OCI-LY1 (cell line): Measurements from ENCODE around the gene SLC6A4.

ENCODE experiments used
- H2AFZ ChIP-seq: fragments of 200-600 bp; sonication (generic), shearing (Covaris generic); 2 replicates; pipeline ENCODE4 v1.6.0; 2014; ENCODE audit warnings: antibody characterized with exemption, mild to moderate bottlenecking, low read length
- H3F3A ChIP-seq: fragments of 200-600 bp; sonication (generic), shearing (Covaris generic); 2 replicates; pipeline ENCODE4 v1.6.0; 2014; ENCODE audit warnings: mild to moderate bottlenecking, antibody characterized with exemption, low read length, moderate library complexity; ENCODE audit not compliant: insufficient read depth
- H3K27ac ChIP-seq: fragments of 200-600 bp; sonication (generic); 2 replicates; pipeline ENCODE4 v1.5.1; 2014; ENCODE audit warnings: low read length, mixed run types, mild to moderate bottlenecking, low read depth; ENCODE audit not compliant: poor library complexity, severe bottlenecking
- H3K27me3 ChIP-seq: fragments of 200-600 bp; sonication (generic); 2 replicates; pipeline ENCODE4 v1.6.0; 2014; ENCODE audit warnings: antibody characterized with exemption, mild to moderate bottlenecking, low read length, moderate library complexity; ENCODE audit not compliant: insufficient read depth
- H3K36me3 ChIP-seq: fragments of 200-600 bp; sonication (generic); 2 replicates; pipeline ENCODE4 v1.6.1; 2014; ENCODE audit warnings: mild to moderate bottlenecking, antibody characterized with exemption, low read length, moderate library complexity, mixed read lengths; ENCODE audit not compliant: insufficient read depth
- H3K4me1 ChIP-seq: fragments of 200-600 bp; sonication (generic); 2 replicates; pipeline ENCODE4 v1.5.1; 2014; ENCODE audit warnings: mild to moderate bottlenecking, low read length, moderate library complexity; ENCODE audit not compliant: insufficient read depth, severe bottlenecking
- H3K4me2 ChIP-seq: fragments of 200-600 bp; sonication (generic), shearing (Covaris generic); 2 replicates; pipeline ENCODE4 v1.6.1; 2014; ENCODE audit warnings: low read length
- H3K4me3 ChIP-seq: fragments of 200-600 bp; sonication (generic); 2 replicates; pipeline ENCODE4 v1.5.1; 2014; ENCODE audit warnings: low read length, low read depth, mild to moderate bottlenecking, mixed read lengths; ENCODE audit not compliant: poor library complexity, severe bottlenecking
- H3K79me2 ChIP-seq: fragments of 200-600 bp; shearing (Covaris generic); 2 replicates; pipeline ENCODE4 v1.6.1; 2016; ENCODE audit warnings: mixed run types, low read length, mixed read lengths; ENCODE audit not compliant: insufficient read depth
- H3K9ac ChIP-seq: fragments of 200-600 bp; sonication (generic), shearing (Covaris generic); 2 replicates; pipeline ENCODE4 v1.6.1; 2014; ENCODE audit warnings: mild to moderate bottlenecking, low read length, mixed read lengths
- H3K9me2 ChIP-seq: fragments of 200-600 bp; sonication (generic), shearing (Covaris generic); 2 replicates; pipeline ENCODE4 v1.6.1; 2014; ENCODE audit warnings: low read depth, mild to moderate bottlenecking, low read length, mixed read lengths
- H3K9me3 ChIP-seq: fragments of 200-600 bp; shearing (Covaris generic); 2 replicates; pipeline ENCODE4 v1.6.1; 2014; ENCODE audit warnings: low read length, mixed read lengths
- H4K20me1 ChIP-seq: fragments of 200-600 bp; sonication (generic), shearing (Covaris generic); 2 replicates; pipeline ENCODE4 v1.6.0; 2016; ENCODE audit warnings: mild to moderate bottlenecking, low read length; ENCODE audit not compliant: insufficient read depth
- EZH2 ChIP-seq: fragments of 200-600 bp; sonication (generic), shearing (Covaris generic); IDR thresholded peaks from 2 replicates; pipeline ENCODE4 v1.8.0; 2017; ENCODE audit warnings: borderline replicate concordance, mixed run types, mild to moderate bottlenecking, antibody characterized with exemption, low read length, moderate library complexity, mixed read lengths
- TF ChIP-seq, protein P1 (sequence below): fragments of 200-600 bp; sonication (generic), shearing (Covaris generic); IDR thresholded peaks from 2 replicates; pipeline ENCODE4 v1.5.1; 2017; ENCODE audit warnings: mild to moderate bottlenecking, antibody characterized with exemption, low read length, moderate library complexity, mixed read lengths

Gene SLC6A4

DNA sequence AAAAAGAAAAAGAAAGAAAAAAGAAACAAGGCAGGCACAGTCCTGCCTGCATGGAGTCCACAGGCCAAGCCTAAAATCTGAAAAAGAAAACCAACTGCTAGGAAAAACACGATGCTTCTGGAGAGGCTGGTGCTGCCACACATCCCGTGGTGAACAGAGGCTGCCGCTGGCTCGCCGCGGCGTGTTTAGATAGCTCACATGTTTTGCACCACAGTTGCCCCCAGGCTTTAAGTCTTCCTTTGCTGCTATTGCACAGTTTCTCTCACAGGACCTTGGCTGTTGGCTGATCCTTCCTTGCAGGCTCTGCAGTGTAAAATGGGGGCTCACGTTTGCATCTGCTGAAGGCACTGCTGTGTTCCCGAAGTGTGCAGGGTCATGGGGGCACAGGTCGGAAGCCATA lies 8.6 kb downstream of the SLC6A4 start:
- H3K36me3 ChIP-seq: no peaks in the 10 kb centered on the region
- H3K4me3 ChIP-seq: no peak overlapping the region
- peaks cover 5% of the 10 kb centered on the region for H3K4me1 ChIP-seq
- H3K9ac ChIP-seq: no peak overlapping the region
- no peak overlapping the region for H3K4me2 ChIP-seq
- no peaks in the 10 kb centered on the region for H3K9me2 ChIP-seq
- H3K27me3 ChIP-seq: no peaks in the 10 kb centered on the region; the same call in 1 of the 2 replicates
- H4K20me1 ChIP-seq: no peaks in the 10 kb centered on the region
- TF ChIP-seq EZH2: no peak
- TF ChIP-seq, protein P1, sequence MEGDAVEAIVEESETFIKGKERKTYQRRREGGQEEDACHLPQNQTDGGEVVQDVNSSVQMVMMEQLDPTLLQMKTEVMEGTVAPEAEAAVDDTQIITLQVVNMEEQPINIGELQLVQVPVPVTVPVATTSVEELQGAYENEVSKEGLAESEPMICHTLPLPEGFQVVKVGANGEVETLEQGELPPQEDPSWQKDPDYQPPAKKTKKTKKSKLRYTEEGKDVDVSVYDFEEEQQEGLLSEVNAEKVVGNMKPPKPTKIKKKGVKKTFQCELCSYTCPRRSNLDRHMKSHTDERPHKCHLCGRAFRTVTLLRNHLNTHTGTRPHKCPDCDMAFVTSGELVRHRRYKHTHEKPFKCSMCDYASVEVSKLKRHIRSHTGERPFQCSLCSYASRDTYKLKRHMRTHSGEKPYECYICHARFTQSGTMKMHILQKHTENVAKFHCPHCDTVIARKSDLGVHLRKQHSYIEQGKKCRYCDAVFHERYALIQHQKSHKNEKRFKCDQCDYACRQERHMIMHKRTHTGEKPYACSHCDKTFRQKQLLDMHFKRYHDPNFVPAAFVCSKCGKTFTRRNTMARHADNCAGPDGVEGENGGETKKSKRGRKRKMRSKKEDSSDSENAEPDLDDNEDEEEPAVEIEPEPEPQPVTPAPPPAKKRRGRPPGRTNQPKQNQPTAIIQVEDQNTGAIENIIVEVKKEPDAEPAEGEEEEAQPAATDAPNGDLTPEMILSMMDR: no peak
- H3K79me2 ChIP-seq: no peaks in the 10 kb centered on the region
- H3K9me3 ChIP-seq: no peaks in the 10 kb centered on the region
- H3K27ac ChIP-seq: no peak overlapping the region
- H2AFZ ChIP-seq: no peak overlapping the region
- no peaks in the 10 kb centered on the region for H3F3A ChIP-seq

DNA sequence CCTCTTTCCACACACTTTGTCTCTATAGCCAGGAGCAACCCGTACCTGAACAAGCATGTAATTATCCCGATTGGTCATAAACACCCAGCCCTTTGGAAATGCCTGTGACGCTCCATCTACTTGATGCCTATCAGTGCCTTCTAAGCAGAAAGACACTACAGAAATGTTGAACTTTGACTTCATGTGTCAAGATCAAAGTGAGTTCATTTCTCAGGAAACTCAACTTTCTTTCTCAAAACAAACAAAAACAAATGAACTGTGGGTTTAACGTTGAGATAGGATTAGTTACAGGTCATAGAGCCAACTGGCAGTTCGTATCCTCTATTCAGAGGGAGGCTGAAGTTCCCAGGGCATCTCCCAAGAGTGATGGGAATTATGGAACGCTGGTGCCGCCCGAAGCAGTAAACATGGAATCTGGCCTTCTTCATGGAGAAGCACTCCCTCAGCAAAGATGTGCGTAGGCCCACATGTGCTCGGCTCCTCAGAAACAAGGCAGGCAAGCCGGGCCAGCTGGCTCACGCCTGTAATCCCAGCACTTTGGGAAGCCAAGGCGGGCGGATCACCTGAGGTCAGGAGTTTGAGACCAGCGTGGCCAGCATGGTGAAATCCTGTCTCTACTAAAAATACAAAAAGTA lies 9.5 kb downstream of the SLC6A4 start:
- Histone ChIP-seq H3K27me3 (no peaks in the 10 kb centered on the region; the same call in 1 of the 2 replicates), H3K4me2 (no peak overlapping the region)
- no peak for TF ChIP-seq EZH2
- TF ChIP-seq, protein P1: no peak

DNA sequence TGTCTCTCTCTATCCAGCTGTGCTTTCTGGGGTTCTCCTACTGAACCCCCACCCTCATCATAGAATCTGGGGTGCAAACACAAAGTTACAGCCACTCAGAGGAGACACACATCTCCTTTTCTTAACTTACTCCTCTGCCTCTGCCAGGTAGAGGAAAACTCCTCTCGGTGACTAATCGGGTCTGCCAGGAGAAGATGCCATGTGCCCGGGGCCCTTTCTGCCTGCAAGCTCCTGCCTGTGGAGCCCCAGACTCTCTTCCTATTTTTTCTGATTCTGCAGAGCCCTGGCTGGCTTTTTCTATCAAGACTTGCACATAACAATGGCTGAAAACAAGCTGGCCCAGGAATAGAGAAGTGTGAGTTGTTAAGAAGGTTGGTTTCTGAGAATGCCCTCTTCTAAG lies 10.4 kb downstream of the SLC6A4 start:
- Histone ChIP-seq H3K27ac (no peak overlapping the region), H3K27me3 (no peaks in the 10 kb centered on the region; the same call in 1 of the 2 replicates), H3K4me2 (no peak overlapping the region), H3K79me2 (no peaks in the 10 kb centered on the region), H3K4me1 (peaks cover 2% of the 10 kb centered on the region), H4K20me1 (no peaks in the 10 kb centered on the region), H3K9me3 (no peaks in the 10 kb centered on the region), H3F3A (no peaks in the 10 kb centered on the region), H3K9me2 (no peaks in the 10 kb centered on the region), H3K4me3 (no peak overlapping the region), H3K9ac (no peak overlapping the region), H3K36me3 (no peaks in the 10 kb centered on the region), H2AFZ (no peak overlapping the region)
- TF ChIP-seq EZH2: no peak
- TF ChIP-seq, protein P1: no peak

More for the DNA sequence above, 9.5 kb downstream of the SLC6A4 start:
- H3K36me3 ChIP-seq: no peaks in the 10 kb centered on the region
- no peak overlapping the region for H2AFZ ChIP-seq
- H3K4me3 ChIP-seq: no peak overlapping the region
- no peaks in the 10 kb centered on the region for H4K20me1 ChIP-seq
- no peaks in the 10 kb centered on the region for H3K79me2 ChIP-seq
- peaks cover 5% of the 10 kb centered on the region for H3K4me1 ChIP-seq
- H3K9me3 ChIP-seq: no peaks in the 10 kb centered on the region
- H3F3A ChIP-seq: no peaks in the 10 kb centered on the region
- H3K9ac ChIP-seq: no peak overlapping the region
- H3K27ac ChIP-seq: no peak overlapping the region
- H3K9me2 ChIP-seq: no peaks in the 10 kb centered on the region
